Naive B cell (primary cell): ENCODE measurements around the gene CENPN. TPM values are rescaled to one million over a fixed set of nuclear protein-coding genes. Genes with fewer than 3 reads are reported as not detected.

ENCODE experiments used
- ATAC-seq, 2 donors: fragments of 150-1000 bp; cut with Tn5 transposase; 2 replicates each; pipeline ENCODE4 v1.10.0; 2021; ENCODE audit warnings: low read depth in 2 of 2, mild to moderate bottlenecking in 2 of 2, moderate library complexity in 2 of 2
- DNase-seq: peaks from one replicate; pipeline ENCODE4 v3.0.0; 2022
- H3K27ac Mint-ChIP-seq, 6 donors: one replicate each; pipeline ENCODE4 v1.8.0; 2020 to 2022; ENCODE audit warnings: mild to moderate bottlenecking in 6 of 6, mixed read lengths in 6 of 6, moderate library complexity in 5 of 6, inconsistent platforms in 2 of 6
- H3K27me3 Mint-ChIP-seq, 3 donors: one replicate each; pipeline ENCODE4 v1.8.0; 2021 to 2022; ENCODE audit warnings: mixed read lengths in 3 of 3, mild to moderate bottlenecking in 1 of 3
- H3K36me3 Mint-ChIP-seq, 2 donors: one replicate each; pipeline ENCODE4 v1.8.0; 2020 to 2022; ENCODE audit warnings: mixed read lengths in 2 of 2, inconsistent platforms in 1 of 2, mild to moderate bottlenecking in 1 of 2
- H3K4me1 Mint-ChIP-seq, 3 donors: one replicate each; pipeline ENCODE4 v1.8.0; 2020 to 2022; ENCODE audit warnings: mixed read lengths in 3 of 3, inconsistent platforms in 1 of 3, mild to moderate bottlenecking in 1 of 3, moderate library complexity in 1 of 3
- H3K4me3 Mint-ChIP-seq, 8 donors: one replicate each; pipeline ENCODE4 v1.8.0; 2020 to 2022; ENCODE audit warnings: mild to moderate bottlenecking in 8 of 8, mixed read lengths in 8 of 8, moderate library complexity in 8 of 8, inconsistent platforms in 2 of 8
- H3K9me3 Mint-ChIP-seq, 7 donors: one replicate each; pipeline ENCODE4 v1.8.0; 2020 to 2022; ENCODE audit warnings: mixed read lengths in 7 of 7, mild to moderate bottlenecking in 5 of 7, inconsistent platforms in 2 of 7, moderate library complexity in 1 of 7
- polyA plus RNA-seq, 6 donors: library from polyadenylated mRNA; unstranded; fragments of 300-500 nt; fragmentation: Illumina TruSeq; gene quantifications; one replicate each; pipeline ENCODE4 v1.2.3, GENCODE V29; 2021; ENCODE audit warnings: low read depth in 6 of 6

CENPN gene
- polyA plus RNA-seq, 6 donors from 2014 or later, result 4.2 to 11.8 (median 8.6) TPM

- Mint-ChIP-seq H3K27me3 (no peaks in the 10 kb centered on the region), H3K9me3 (no peaks in the 10 kb centered on the region), H3K4me3 (no peak overlapping the region), H3K4me1 (no peaks in the 10 kb centered on the region), H3K36me3 (no peaks in the 10 kb centered on the region), H3K27ac (peak overlapping the region in 1 of 6 donors; percentile 15)
- DNase-seq (no peak), ATAC-seq (no peak)
Measured at GRCh38 chr16:81060576-81061306, 53.7 kb downstream of the CENPN start.

- no peak for DNase-seq
- Mint-ChIP-seq H3K4me1 (no peaks in the 10 kb centered on the region), H3K27ac (peak overlapping the region in 1 of 6 donors; percentile 15), H3K27me3 (no peaks in the 10 kb centered on the region), H3K9me3 (no peaks in the 10 kb centered on the region), H3K4me3 (no peak overlapping the region), H3K36me3 (no peaks in the 10 kb centered on the region)
- no peak for ATAC-seq
Measured at GRCh38 chr16:81061307-81061640, 54.3 kb downstream of the CENPN start.

GRCh38 chr16:81061871-81062608 lies 55.0 kb downstream of the CENPN start:
- H3K4me1 Mint-ChIP-seq, result no peaks in the 10 kb centered on the region
- ATAC-seq (no peak), DNase-seq (no peak)
- no peak overlapping the region for H3K4me3 Mint-ChIP-seq
- no peak overlapping the region for H3K27ac Mint-ChIP-seq
- no peaks in the 10 kb centered on the region for H3K9me3 Mint-ChIP-seq
- no peaks in the 10 kb centered on the region for H3K27me3 Mint-ChIP-seq
- no peaks in the 10 kb centered on the region for H3K36me3 Mint-ChIP-seq

GRCh38 chr16:81066681-81067080 lies 59.7 kb downstream of the CENPN start:
- Mint-ChIP-seq H3K4me3 (no peak overlapping the region), H3K9me3 (no peaks in the 10 kb centered on the region), H3K36me3 (peaks cover 0 to 4% of the 10 kb centered on the region in 2 donors), H3K4me1 (no peaks in the 10 kb centered on the region), H3K27ac (no peak overlapping the region), H3K27me3 (no peaks in the 10 kb centered on the region)
- no peak for DNase-seq
- ATAC-seq, result no peak

GRCh38 chr16:81067166-81067565 lies 60.2 kb downstream of the CENPN start:
- Mint-ChIP-seq H3K4me1 (no peaks in the 10 kb centered on the region), H3K27me3 (no peaks in the 10 kb centered on the region)
- no peak for DNase-seq

GRCh38 chr16:81069063-81069462 lies 62.0 kb downstream of the CENPN start:
- H3K36me3 Mint-ChIP-seq, result peaks cover 0 to 4% of the 10 kb centered on the region in 2 donors
- DNase-seq (no peak), ATAC-seq (no peak)
- H3K4me3 Mint-ChIP-seq, result peak overlapping the region in 1 of 8 donors; percentile 21
- no peak overlapping the region for H3K27ac Mint-ChIP-seq
- no peaks in the 10 kb centered on the region for H3K27me3 Mint-ChIP-seq
- no peaks in the 10 kb centered on the region for H3K9me3 Mint-ChIP-seq
- no peaks in the 10 kb centered on the region for H3K4me1 Mint-ChIP-seq

More at GRCh38 chr16:81067166-81067565, 60.2 kb downstream of the CENPN start:
- Mint-ChIP-seq H3K36me3 (peaks cover 0 to 4% of the 10 kb centered on the region in 2 donors), H3K27ac (no peak overlapping the region), H3K4me3 (no peak overlapping the region), H3K9me3 (no peaks in the 10 kb centered on the region)
- ATAC-seq, result no peak

GRCh38 chr16:81070979-81071378 lies 64.0 kb downstream of the CENPN start:
- Mint-ChIP-seq H3K27ac (no peak overlapping the region), H3K4me1 (no peaks in the 10 kb centered on the region), H3K27me3 (no peaks in the 10 kb centered on the region), H3K9me3 (no peaks in the 10 kb centered on the region), H3K4me3 (no peak overlapping the region), H3K36me3 (peaks cover 0 to 4% of the 10 kb centered on the region in 2 donors)
- DNase-seq (no peak), ATAC-seq (no peak)

GRCh38 chr16:81071805-81072204 lies 64.8 kb downstream of the CENPN start:
- no peak for DNase-seq
- ATAC-seq, result no peak
- Mint-ChIP-seq H3K4me3 (no peak overlapping the region), H3K36me3 (peaks cover 0 to 4% of the 10 kb centered on the region in 2 donors), H3K27ac (no peak overlapping the region), H3K27me3 (no peaks in the 10 kb centered on the region), H3K4me1 (no peaks in the 10 kb centered on the region), H3K9me3 (no peaks in the 10 kb centered on the region)

- peaks cover 0 to 4% of the 10 kb centered on the region in 2 donors for H3K36me3 Mint-ChIP-seq
- H3K4me3 Mint-ChIP-seq, result no peak overlapping the region
- no peak overlapping the region for H3K27ac Mint-ChIP-seq
- H3K9me3 Mint-ChIP-seq, result no peaks in the 10 kb centered on the region
- DNase-seq (no peak), ATAC-seq (no peak)
- H3K4me1 Mint-ChIP-seq, result peaks cover 0 to 3% (median 0%) of the 10 kb centered on the region in 3 donors
- H3K27me3 Mint-ChIP-seq, result no peaks in the 10 kb centered on the region
Measured at GRCh38 chr16:81073560-81074330, 66.7 kb downstream of the CENPN start.

GRCh38 chr16:81076566-81077075 lies 69.6 kb downstream of the CENPN start:
- Mint-ChIP-seq H3K27ac (no peak overlapping the region), H3K9me3 (no peaks in the 10 kb centered on the region), H3K27me3 (no peaks in the 10 kb centered on the region), H3K4me1 (peaks cover 0 to 3% (median 0%) of the 10 kb centered on the region in 3 donors), H3K4me3 (no peak overlapping the region), H3K36me3 (no peaks in the 10 kb centered on the region)
- peak; percentile 92 for DNase-seq
- ATAC-seq, result peak; percentile 75 to 77

GRCh38 chr16:81077076-81077940 lies 70.3 kb downstream of the CENPN start, which contains the start of gene C16orf46:
Gene C16orf46 (minus strand): TSS chr16:81077238. CDS start chr16:81063955, 13,283 bp downstream.
- Mint-ChIP-seq H3K36me3 (no peaks in the 10 kb centered on the region), H3K9me3 (no peaks in the 10 kb centered on the region)
- ATAC-seq, result peak; percentile 82 to 85

GRCh38 chr16:81080233-81080632 lies 73.2 kb downstream of the CENPN start:
- Mint-ChIP-seq H3K36me3 (no peaks in the 10 kb centered on the region), H3K4me3 (peak overlapping the region in 3 of 8 donors; percentile 12 to 60 (median 45)), H3K4me1 (peaks cover 0 to 3% (median 0%) of the 10 kb centered on the region in 3 donors), H3K27me3 (no peaks in the 10 kb centered on the region), H3K9me3 (no peaks in the 10 kb centered on the region), H3K27ac (peak overlapping the region in 1 of 6 donors; percentile 57)
- DNase-seq, result no peak
- no peak for ATAC-seq

More at GRCh38 chr16:81077076-81077940, 70.3 kb downstream of the CENPN start, which contains the start of gene C16orf46:
- H3K4me1 Mint-ChIP-seq, result peaks cover 0 to 3% (median 0%) of the 10 kb centered on the region in 3 donors
- H3K27me3 Mint-ChIP-seq, result no peaks in the 10 kb centered on the region
- H3K4me3 Mint-ChIP-seq, result peak within 1 kb of the TSS in 2 of 8 donors; percentile 33 to 52
- peak; percentile 98 for DNase-seq
- H3K27ac Mint-ChIP-seq, result peak within 1 kb of the TSS in 2 of 6 donors; percentile 6 to 91
